GM15510 (cell line): ENCODE data around the gene LRIG3.

ENCODE experiments used
- POLR2A ChIP-seq: IDR thresholded peaks from 3 replicates; pipeline ENCODE4 v1.6.1; 2011; ENCODE audit warnings: borderline replicate concordance; ENCODE audit not compliant: insufficient read length; ENCODE audit errors: extremely low read depth

The LRIG3 gene

GRCh38 chr12:58920102-58920960 is at the start of gene LRIG3:
Gene LRIG3, minus strand, starts transcription at chr12:58920504. Its CDS starts 269 bp downstream, at chr12:58920235.
- TF ChIP-seq POLR2A: peak; percentile 48

- TF ChIP-seq POLR2A: no peak
Measured at GRCh38 chr12:58969237-58969636, 48.9 kb upstream of the LRIG3 start.

- no peak for TF ChIP-seq POLR2A
Measured at GRCh38 chr12:58967561-58967960, 47.3 kb upstream of the LRIG3 start.

GRCh38 chr12:58966939-58967338 is 46.6 kb upstream of the LRIG3 start:
- no peak for TF ChIP-seq POLR2A

GRCh38 chr12:58965568-58965967 is 45.3 kb upstream of the LRIG3 start:
- no peak for TF ChIP-seq POLR2A

- TF ChIP-seq POLR2A: no peak
Measured at GRCh38 chr12:58963844-58964243, 43.5 kb upstream of the LRIG3 start.

GRCh38 chr12:58961906-58962305 is 41.6 kb upstream of the LRIG3 start:
- TF ChIP-seq POLR2A: no peak

- no peak for TF ChIP-seq POLR2A
Measured at GRCh38 chr12:58961166-58961565, 40.9 kb upstream of the LRIG3 start.

- TF ChIP-seq POLR2A: no peak
Measured at GRCh38 chr12:58959639-58960300, 39.5 kb upstream of the LRIG3 start.

GRCh38 chr12:58957298-58957697 is 37.0 kb upstream of the LRIG3 start:
- TF ChIP-seq POLR2A: no peak

- TF ChIP-seq POLR2A: no peak
Measured at GRCh38 chr12:58955849-58956248, 35.5 kb upstream of the LRIG3 start.

- TF ChIP-seq POLR2A: no peak
Measured at GRCh38 chr12:58954002-58954401, 33.7 kb upstream of the LRIG3 start.

- TF ChIP-seq POLR2A: no peak
Measured at GRCh38 chr12:58950739-58951100, 30.4 kb upstream of the LRIG3 start.

- no peak for TF ChIP-seq POLR2A
Measured at GRCh38 chr12:58943079-58943478, 22.8 kb upstream of the LRIG3 start.

- TF ChIP-seq POLR2A: no peak
Measured at GRCh38 chr12:58942345-58942744, 22.0 kb upstream of the LRIG3 start.
